ENCODE results near the gene MGAT5. TPM values are rescaled to one million over a fixed set of nuclear protein-coding genes. Genes with fewer than 3 reads are reported as not detected.

The MGAT5 gene
- total RNA-seq, 1 experiment from 2014 or later = 25.4 TPM

DNA sequence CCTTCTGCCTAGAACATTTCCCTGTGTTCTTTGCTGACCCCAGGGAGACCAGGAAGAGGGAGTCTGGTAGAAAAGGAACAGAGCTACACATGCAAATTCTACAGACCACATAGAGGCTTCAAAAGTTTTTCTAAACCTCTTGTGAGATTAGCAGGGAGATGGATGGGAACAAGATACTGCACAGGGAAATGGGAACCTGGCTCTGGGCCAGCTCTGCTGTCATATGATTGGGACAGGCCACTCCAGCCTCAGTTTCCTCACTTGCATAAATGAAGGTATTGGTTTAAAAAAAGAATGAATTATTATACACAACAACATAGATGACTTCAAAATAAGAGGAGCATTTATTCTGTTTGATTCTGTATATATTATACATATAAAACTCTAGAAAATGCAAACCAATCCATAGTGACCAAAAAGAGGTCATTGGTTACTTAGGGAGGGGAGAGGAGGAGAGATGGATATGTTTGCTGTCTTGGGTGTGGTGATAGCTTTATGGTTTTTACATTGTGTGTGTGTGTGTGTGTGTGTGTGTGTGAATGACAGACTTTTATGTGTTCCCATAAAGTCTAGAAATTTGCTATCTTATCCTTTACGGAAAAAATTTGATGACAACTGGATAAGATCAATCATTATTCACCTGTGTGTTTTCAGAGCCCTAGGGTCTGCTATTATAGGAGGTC, 115.5 kb downstream of the MGAT5 start:
- no peaks in the 10 kb centered on the region for H3K27me3 ChIP-seq (ENCODE audit: control insufficient read depth, insufficient read depth, low read length)
- no peak overlapping the region for H3K4me3 ChIP-seq (ENCODE audit: insufficient read depth, low read depth, low read length)
- no peak for DNase-seq
- H3K36me3 ChIP-seq (replicated peaks; ENCODE audit: control insufficient read depth, insufficient read depth, low read length) = no peaks in the 10 kb centered on the region

DNA sequence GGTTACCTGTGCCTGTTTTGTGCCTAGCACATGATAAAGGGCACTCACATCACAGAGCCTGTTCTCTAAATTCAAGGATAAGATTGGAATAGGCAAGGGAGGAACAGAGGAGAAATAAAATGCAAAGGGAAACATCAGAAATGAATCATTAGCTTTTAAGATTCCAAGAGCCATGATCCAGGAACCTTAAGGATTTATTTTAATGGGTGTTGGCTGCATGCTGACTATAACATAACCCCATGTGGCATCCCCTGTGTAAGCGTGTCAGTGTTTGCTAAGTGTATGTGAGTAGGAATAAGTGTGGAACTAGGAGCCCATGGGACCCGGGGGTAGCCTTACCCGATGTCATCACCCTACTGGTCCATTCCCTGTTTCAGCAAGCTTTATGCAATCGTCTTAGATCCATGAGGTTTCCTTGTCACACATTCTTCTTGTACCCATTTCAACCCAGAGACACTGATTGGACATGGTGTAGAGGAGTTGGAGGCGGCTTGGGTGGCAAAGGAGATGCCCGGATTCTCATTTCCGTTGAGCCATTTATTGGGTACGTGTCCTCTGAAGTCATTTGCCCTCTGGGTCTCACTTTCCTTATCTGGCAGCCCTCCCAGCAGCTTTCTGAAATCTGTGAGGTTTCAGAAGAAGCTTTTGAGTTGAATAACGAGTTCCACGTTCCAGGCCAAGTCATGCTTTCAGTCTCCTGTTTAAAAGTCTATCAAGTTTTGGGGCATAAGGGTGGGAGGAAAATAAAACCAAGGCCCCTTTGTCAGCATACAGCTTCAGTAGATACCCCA, 117.0 kb downstream of the MGAT5 start:
- Histone ChIP-seq H3K27me3 (ENCODE audit: control insufficient read depth, insufficient read depth, low read length) (no peaks in the 10 kb centered on the region), H3K4me3 (ENCODE audit: insufficient read depth, low read depth, low read length) (no peak overlapping the region), H3K36me3 (replicated peaks; ENCODE audit: control insufficient read depth, insufficient read depth, low read length) (no peaks in the 10 kb centered on the region)
- DNase-seq = no peak

DNA sequence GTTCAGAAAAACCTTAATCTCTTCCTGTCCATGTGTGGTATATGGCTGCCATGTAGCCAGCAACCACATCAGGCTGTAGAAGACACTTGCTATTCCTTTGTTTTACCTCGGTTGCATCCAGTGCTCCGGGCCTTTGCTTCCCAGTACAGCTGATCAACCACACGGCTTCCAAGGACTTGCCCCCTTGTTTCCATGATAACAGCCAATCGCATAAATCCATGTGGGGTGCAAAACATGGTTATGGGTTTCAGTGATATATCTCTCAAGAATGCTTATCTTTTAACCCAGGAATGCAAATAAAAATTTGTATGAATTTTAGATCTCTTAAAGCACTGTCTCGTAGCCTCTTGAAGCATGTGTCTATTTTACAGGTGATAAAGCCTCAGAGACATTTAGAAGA, 118.3 kb downstream of the MGAT5 start:
- no peaks in the 10 kb centered on the region for H3K36me3 ChIP-seq (replicated peaks; ENCODE audit: control insufficient read depth, insufficient read depth, low read length)
- H3K4me3 ChIP-seq (ENCODE audit: insufficient read depth, low read depth, low read length) = no peak overlapping the region
- H3K27me3 ChIP-seq (ENCODE audit: control insufficient read depth, insufficient read depth, low read length) = no peaks in the 10 kb centered on the region
- DNase-seq = no peak

DNA sequence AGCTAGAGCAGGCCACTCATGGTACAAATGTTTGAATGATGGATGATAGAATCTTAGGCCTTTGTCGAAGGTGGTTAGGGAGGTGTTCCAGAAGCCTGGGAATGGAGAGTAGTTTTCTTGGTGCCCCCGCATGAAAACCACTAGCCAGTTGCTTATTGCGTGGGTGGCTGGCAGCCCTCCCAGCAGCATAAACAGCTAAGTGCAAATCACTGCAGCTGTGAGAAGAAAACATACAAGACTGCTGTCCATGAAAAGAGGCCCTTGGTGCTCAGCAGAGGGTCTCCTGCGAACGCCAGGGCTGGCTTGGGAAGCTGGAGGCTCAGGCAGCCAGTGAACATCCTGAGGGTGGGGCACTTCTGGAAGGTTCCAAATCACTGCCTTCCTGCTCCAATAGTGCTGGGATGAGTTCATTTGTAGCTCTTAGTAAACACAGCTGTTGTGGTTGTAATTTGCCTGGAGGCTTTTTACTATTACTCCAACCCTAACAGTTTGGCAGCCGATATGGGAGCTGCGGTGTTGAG, 118.8 kb downstream of the MGAT5 start:
- Histone ChIP-seq H3K27me3 (ENCODE audit: control insufficient read depth, insufficient read depth, low read length) (no peaks in the 10 kb centered on the region), H3K36me3 (replicated peaks; ENCODE audit: control insufficient read depth, insufficient read depth, low read length) (no peaks in the 10 kb centered on the region), H3K4me3 (ENCODE audit: insufficient read depth, low read depth, low read length) (no peak overlapping the region)
- DNase-seq = no peak

DNA sequence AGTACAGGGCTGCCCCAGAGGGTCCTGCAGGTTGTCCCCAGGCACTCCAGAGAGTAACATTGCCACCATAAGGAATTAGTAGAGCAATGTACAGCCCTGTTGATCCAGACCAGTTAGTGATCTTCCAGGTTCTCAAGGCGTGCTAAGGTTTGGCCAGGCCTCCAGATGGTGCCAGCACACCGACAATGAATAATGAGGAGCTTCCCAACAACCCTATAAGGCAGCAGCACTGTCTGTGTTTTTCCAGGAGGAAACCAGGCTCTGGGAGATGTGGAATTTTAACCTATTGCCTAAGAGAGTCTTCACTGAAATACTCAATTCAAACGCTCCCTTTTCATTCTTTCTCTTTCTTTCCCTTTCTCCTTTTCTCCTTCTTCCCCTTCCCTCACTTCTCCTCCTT, 122.1 kb downstream of the MGAT5 start:
- DNase-seq = no peak
- no peak overlapping the region for H3K4me3 ChIP-seq (ENCODE audit: insufficient read depth, low read depth, low read length)
- no peaks in the 10 kb centered on the region for H3K36me3 ChIP-seq (replicated peaks; ENCODE audit: control insufficient read depth, insufficient read depth, low read length)
- no peaks in the 10 kb centered on the region for H3K27me3 ChIP-seq (ENCODE audit: control insufficient read depth, insufficient read depth, low read length)

DNA sequence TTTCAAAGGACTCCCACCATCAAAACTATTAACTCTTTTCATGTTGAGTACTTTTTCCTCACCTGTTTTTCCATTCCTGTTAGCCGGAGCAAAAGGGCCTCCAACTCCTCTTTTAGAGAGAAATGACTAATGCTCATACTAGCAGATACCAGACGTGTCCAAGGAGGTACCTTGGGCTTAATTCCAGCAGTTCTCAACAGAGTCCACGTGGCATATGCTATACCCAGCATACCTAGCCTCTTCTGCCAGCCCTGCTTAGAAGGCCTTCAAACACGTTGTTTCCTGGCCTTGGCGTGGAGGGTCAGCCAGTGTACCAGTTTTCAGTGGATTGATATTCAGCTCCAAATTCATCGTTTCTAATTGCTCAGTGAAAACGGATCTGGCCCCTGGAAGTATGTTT, 123.9 kb downstream of the MGAT5 start:
- Histone ChIP-seq H3K36me3 (replicated peaks; ENCODE audit: control insufficient read depth, insufficient read depth, low read length) (no peaks in the 10 kb centered on the region), H3K4me3 (ENCODE audit: insufficient read depth, low read depth, low read length) (no peak overlapping the region), H3K27me3 (ENCODE audit: control insufficient read depth, insufficient read depth, low read length) (no peaks in the 10 kb centered on the region)
- no peak for DNase-seq

DNA sequence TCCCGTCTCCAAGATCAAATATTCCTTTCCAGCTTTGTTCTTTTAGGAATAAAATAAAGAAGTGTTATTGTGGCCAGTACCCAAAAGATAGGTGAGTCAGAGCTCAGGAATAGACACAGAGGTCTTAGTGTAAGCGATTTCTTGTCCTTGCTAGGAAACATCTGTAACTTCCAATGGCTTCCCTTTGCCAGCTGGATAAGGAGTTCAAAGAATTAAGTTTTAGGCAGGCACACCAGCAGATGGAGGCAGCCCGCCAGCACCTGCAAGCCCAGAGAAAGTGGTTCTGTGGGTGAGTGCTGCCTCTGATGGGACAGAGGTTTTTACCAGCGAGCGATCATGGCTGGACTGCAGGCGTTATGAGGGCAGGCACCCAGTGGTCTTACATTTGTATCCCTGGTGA, 125.4 kb downstream of the MGAT5 start:
- Histone ChIP-seq H3K27me3 (ENCODE audit: control insufficient read depth, insufficient read depth, low read length) (no peaks in the 10 kb centered on the region), H3K4me3 (ENCODE audit: insufficient read depth, low read depth, low read length) (no peak overlapping the region), H3K36me3 (replicated peaks; ENCODE audit: control insufficient read depth, insufficient read depth, low read length) (no peaks in the 10 kb centered on the region)
- no peak for DNase-seq

DNA sequence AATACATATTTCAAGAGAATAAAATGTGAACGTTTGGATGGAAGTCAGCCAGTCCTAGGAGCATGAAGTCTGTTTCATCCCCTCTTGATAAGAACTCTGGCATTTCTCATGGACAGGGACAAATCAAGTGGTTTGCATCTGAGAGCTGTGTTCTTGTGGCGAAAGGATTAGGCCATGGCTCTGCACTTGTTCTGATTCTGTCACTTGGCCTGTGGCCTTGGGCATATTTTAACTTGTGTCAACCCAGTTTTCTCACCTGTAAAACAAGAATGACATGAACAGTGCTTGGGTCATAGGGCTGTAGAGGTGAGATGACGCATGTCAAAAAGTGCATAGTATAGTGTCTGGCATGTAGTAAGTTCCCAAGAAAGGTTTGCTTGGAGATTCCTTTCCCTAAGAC, 125.8 kb downstream of the MGAT5 start:
- Histone ChIP-seq H3K27me3 (ENCODE audit: control insufficient read depth, insufficient read depth, low read length) (no peaks in the 10 kb centered on the region), H3K36me3 (replicated peaks; ENCODE audit: control insufficient read depth, insufficient read depth, low read length) (no peaks in the 10 kb centered on the region), H3K4me3 (ENCODE audit: insufficient read depth, low read depth, low read length) (no peak overlapping the region)
- no peak for DNase-seq

DNA sequence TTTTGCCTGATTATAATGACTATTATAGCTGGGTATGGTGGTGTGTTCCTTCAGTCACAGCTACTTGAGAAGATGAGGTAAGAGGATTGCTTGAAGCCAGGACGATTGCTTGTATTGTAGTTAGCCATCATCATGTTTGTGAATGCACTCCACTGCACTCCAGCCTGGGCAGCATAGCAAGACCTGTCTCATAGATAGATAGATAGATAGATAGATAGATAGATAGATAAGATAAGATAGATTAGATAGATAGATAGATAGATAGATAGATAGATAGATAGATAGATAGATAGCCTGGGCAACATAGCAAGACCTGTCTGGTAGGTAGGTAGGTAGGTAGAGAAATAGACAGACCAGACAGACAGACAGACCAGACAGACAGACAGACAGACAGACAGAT, 127.3 kb downstream of the MGAT5 start:
- DNase-seq = no peak
- Histone ChIP-seq H3K27me3 (ENCODE audit: control insufficient read depth, insufficient read depth, low read length) (no peaks in the 10 kb centered on the region), H3K36me3 (replicated peaks; ENCODE audit: control insufficient read depth, insufficient read depth, low read length) (no peaks in the 10 kb centered on the region), H3K4me3 (ENCODE audit: insufficient read depth, low read depth, low read length) (no peak overlapping the region)

DNA sequence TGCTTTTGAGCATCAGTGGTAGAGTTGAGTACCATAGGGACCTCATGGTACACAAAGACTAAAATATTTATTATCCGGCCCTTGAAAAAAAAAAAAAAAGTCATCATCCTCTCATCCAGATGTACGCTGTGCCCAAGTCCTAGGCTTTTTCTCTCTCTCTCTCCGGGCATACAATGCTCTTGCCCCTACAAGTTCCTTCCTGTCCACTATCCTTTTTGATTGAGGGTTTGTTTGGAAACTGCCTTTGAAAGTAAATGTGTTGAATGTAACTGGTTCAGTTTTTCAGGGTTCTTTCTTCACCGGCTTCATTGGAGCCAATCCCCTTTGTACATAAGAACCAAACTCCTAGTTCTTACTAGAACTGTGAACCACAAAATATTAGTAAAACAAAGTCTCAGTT, 130.3 kb downstream of the MGAT5 start:
- Histone ChIP-seq H3K4me3 (ENCODE audit: insufficient read depth, low read depth, low read length) (no peak overlapping the region), H3K27me3 (ENCODE audit: control insufficient read depth, insufficient read depth, low read length) (no peaks in the 10 kb centered on the region), H3K36me3 (replicated peaks; ENCODE audit: control insufficient read depth, insufficient read depth, low read length) (no peaks in the 10 kb centered on the region)
- DNase-seq = no peak

DNA sequence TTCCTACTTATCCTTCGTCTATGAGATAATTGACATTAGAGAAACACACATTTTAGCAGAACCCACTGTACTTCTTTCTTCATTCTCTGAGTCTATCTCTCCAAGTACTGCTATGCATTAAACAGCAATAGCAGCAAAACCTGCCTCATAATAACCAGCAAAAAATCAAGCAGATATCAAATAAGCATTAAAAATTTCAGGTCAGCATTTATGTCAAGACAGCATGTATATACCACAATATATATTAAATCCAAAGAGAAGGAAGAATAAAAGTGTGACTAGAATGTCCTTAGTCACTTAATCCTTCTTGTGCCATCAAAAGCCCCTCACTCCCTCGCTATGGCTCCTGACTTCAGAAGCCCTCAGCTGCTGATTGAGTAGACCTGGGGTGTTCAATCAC, 131.3 kb downstream of the MGAT5 start:
- Histone ChIP-seq H3K4me3 (ENCODE audit: insufficient read depth, low read depth, low read length) (no peak overlapping the region), H3K36me3 (replicated peaks; ENCODE audit: control insufficient read depth, insufficient read depth, low read length) (no peaks in the 10 kb centered on the region), H3K27me3 (ENCODE audit: control insufficient read depth, insufficient read depth, low read length) (no peaks in the 10 kb centered on the region)
- no peak for DNase-seq

DNA sequence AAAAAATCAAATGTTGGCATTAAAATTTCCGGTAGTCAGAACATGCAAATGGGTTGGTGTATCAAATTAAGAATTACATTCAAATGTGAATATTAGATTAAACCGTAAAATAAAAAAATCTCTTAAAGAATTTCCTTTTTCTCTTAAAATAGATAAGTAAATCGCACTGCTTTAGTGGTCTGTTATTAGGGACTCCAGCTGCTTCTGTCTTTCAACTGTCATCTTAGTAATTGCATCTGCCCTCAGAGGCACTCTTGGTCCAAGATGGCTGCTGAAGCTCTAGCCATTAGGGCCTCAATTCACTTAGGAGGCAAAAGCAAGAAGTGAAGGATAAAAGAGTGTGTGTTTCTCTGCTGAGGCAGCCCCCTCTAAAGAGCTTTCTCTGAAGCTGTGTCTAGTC, 132.4 kb downstream of the MGAT5 start:
- no peak for DNase-seq
- no peaks in the 10 kb centered on the region for H3K36me3 ChIP-seq (replicated peaks; ENCODE audit: control insufficient read depth, insufficient read depth, low read length)
- no peak overlapping the region for H3K4me3 ChIP-seq (ENCODE audit: insufficient read depth, low read depth, low read length)
- no peaks in the 10 kb centered on the region for H3K27me3 ChIP-seq (ENCODE audit: control insufficient read depth, insufficient read depth, low read length)

DNA sequence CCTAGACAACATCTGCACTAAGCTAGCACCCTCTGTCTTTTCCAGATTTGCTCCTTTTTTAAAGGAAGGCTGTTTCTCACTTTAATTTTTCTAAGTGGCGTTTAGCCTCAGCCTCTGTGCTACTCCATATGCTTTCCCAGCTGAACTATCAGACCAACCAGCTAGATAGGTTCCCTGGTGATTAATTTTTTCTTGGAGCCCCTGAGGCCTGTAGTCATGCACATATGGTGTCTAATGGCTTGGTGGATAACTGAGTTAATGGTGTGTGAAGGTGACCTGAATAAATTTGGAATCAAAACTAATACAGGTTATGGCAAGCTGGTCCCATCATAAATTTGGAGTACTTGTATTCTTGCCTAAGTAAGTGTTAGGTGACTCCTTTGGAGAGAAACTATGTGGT, 135.5 kb downstream of the MGAT5 start:
- no peak overlapping the region for H3K4me3 ChIP-seq (ENCODE audit: insufficient read depth, low read depth, low read length)
- H3K27me3 ChIP-seq (ENCODE audit: control insufficient read depth, insufficient read depth, low read length) = no peaks in the 10 kb centered on the region
- no peak for DNase-seq
- no peaks in the 10 kb centered on the region for H3K36me3 ChIP-seq (replicated peaks; ENCODE audit: control insufficient read depth, insufficient read depth, low read length)

DNA sequence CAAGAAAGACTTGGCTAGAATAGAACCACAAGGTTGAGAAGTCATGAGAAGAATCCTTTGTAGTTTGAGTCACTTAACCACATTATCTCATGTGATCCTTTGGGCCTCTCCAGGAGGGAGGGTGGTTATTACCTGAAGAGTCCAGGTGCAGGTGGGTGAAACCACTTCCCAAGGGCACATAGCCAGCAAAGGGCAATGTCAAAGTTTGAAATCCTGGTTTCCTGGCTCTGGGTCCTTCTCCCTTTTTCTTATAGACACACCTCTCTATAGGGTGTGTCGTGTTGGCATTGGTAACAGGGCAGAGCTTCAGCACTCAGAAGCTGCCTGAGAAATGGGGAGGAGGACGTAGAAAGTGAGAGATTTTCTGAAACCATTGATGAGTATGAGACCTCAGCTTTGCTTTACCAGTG, 137.9 kb downstream of the MGAT5 start:
- no peak for DNase-seq
- Histone ChIP-seq H3K36me3 (replicated peaks; ENCODE audit: control insufficient read depth, insufficient read depth, low read length) (no peaks in the 10 kb centered on the region), H3K4me3 (ENCODE audit: insufficient read depth, low read depth, low read length) (no peak overlapping the region), H3K27me3 (ENCODE audit: control insufficient read depth, insufficient read depth, low read length) (no peaks in the 10 kb centered on the region)

DNA sequence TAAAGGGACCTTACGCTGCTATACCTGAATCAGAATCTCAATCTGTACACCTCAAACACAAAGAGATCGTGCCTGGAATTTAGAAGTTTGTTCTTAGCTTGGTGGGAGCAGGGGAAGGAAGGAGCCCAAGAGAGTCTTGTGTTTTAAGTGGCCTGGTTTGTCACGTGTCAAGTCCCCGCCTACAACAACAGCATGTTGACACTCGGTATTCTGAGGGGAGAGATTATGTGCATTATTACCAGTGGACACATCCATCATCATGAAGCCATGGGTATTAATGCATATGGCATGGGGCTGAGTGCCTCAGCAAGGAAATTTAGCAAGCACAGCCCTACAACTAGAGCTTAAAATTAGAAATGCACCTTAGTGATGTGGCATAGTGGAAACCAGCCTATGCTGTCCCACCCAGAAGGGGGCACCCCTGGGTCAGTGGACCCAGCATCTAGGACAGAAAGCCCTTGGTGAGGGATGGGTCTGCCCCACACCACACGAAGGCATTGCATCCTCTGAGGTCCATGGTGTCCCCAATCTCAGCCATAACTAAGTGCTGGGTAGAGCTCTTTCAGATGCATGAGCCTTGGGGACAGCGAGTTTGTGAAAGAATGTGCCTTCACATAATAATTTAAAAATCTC, 138.7 kb downstream of the MGAT5 start:
- Histone ChIP-seq H3K36me3 (replicated peaks; ENCODE audit: control insufficient read depth, insufficient read depth, low read length) (no peaks in the 10 kb centered on the region), H3K27me3 (ENCODE audit: control insufficient read depth, insufficient read depth, low read length) (no peaks in the 10 kb centered on the region), H3K4me3 (ENCODE audit: insufficient read depth, low read depth, low read length) (no peak overlapping the region)
- peak; percentile 33 for DNase-seq

Measured in H7 (cell line).